Measurements from ENCODE around the gene PDSS2.

PDSS2 gene

GRCh38 chr6:107125771-107126170 lies 333.6 kb downstream of the PDSS2 start:
- Histone ChIP-seq H3K4me3 (ENCODE audit: control insufficient read depth in 1 of 7, extremely low read depth in 1 of 7, insufficient read depth in 4 of 7, low read depth in 2 of 7, low read length in 6 of 7) (no peak overlapping the region), H3K27me3 (replicated peaks in 2 of 5; ENCODE audit: control insufficient read depth in 4 of 5, insufficient read depth in 5 of 5, low read length in 4 of 5) (no peaks in the 10 kb centered on the region), H3K36me3 (ENCODE audit: control insufficient read depth in 4 of 4, insufficient read depth in 4 of 4, low read length in 3 of 4) (no peaks in the 10 kb centered on the region), H3K27ac (ENCODE audit: insufficient read depth in 1 of 2, low read depth in 1 of 2, low read length in 2 of 2, poor library complexity in 1 of 2, severe bottlenecking in 2 of 2) (no peak overlapping the region), H3K9me3 (ENCODE audit: control extremely low read depth in 1 of 5, control insufficient read depth in 4 of 5, insufficient read depth in 2 of 5, low read depth in 1 of 5, low read length in 4 of 5) (no peaks in the 10 kb centered on the region), H3K4me1 (ENCODE audit: control extremely low read depth in 1 of 4, control insufficient read depth in 4 of 4, insufficient read depth in 4 of 4, low read length in 3 of 4) (peaks cover 0 to 7% (median 0%) of the 10 kb centered on the region in 4 experiments)
- DNase-seq, result no peak
- 97% methylated on average over 4 of the region's 5 CpGs for WGBS (ENCODE audit: insufficient coverage)
- ChIA-PET POLR2A (no interaction called here), CTCF (interaction anchor here (0.7 kb wide), 1 partner anchor 79 kb away, joined by 3 read pairs; no protein-coding TSS in a partner anchor)

DNA sequence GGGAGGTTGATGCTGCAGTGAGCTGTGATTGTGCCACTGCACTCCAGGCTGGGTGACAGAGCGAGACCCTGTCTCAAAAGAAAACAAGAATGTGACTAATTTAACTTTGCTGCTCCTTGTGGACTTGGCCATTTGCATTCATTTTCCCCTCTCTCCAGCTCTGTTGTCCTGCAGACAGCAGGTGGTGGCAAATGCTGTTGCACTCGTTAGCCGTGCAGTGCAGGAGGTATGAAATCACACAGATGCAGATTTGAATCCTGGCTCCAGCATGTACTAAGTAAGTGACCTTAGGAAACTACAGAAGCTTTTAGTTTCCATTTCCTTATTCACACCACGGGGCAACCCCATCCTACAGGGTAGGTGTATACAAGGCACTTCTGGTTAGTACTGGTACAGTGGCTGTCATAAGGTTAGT lies 334.4 kb downstream of the PDSS2 start:
- H3K36me3 ChIP-seq (ENCODE audit: control insufficient read depth in 4 of 4, insufficient read depth in 4 of 4, low read length in 3 of 4), result no peaks in the 10 kb centered on the region
- POLR2A ChIA-PET, result interaction anchor here (0.7 kb wide), 1 partner anchor 433 kb away, joined by 4 read pairs; no protein-coding TSS in a partner anchor
- WGBS (ENCODE audit: insufficient coverage), result 96% methylated on average over 3 of the region's 4 CpGs
- no peaks in the 10 kb centered on the region for H3K27me3 ChIP-seq (replicated peaks in 2 of 5; ENCODE audit: control insufficient read depth in 4 of 5, insufficient read depth in 5 of 5, low read length in 4 of 5)
- no peak overlapping the region for H3K4me3 ChIP-seq (ENCODE audit: control insufficient read depth in 1 of 7, extremely low read depth in 1 of 7, insufficient read depth in 4 of 7, low read depth in 2 of 7, low read length in 6 of 7)
- no peak overlapping the region for H3K27ac ChIP-seq (ENCODE audit: insufficient read depth in 1 of 2, low read depth in 1 of 2, low read length in 2 of 2, poor library complexity in 1 of 2, severe bottlenecking in 2 of 2)
- DNase-seq, result no peak
- peaks cover 0 to 7% (median 0%) of the 10 kb centered on the region in 4 experiments for H3K4me1 ChIP-seq (ENCODE audit: control extremely low read depth in 1 of 4, control insufficient read depth in 4 of 4, insufficient read depth in 4 of 4, low read length in 3 of 4)
- CTCF ChIA-PET, result no interaction called here
- no peaks in the 10 kb centered on the region for H3K9me3 ChIP-seq (ENCODE audit: control extremely low read depth in 1 of 5, control insufficient read depth in 4 of 5, insufficient read depth in 2 of 5, low read depth in 1 of 5, low read length in 4 of 5)

- Histone ChIP-seq H3K4me3 (ENCODE audit: control insufficient read depth in 1 of 7, extremely low read depth in 1 of 7, insufficient read depth in 4 of 7, low read depth in 2 of 7, low read length in 6 of 7) (no peak overlapping the region), H3K27ac (ENCODE audit: insufficient read depth in 1 of 2, low read depth in 1 of 2, low read length in 2 of 2, poor library complexity in 1 of 2, severe bottlenecking in 2 of 2) (no peak overlapping the region), H3K9me3 (ENCODE audit: control extremely low read depth in 1 of 5, control insufficient read depth in 4 of 5, insufficient read depth in 2 of 5, low read depth in 1 of 5, low read length in 4 of 5) (no peaks in the 10 kb centered on the region), H3K36me3 (ENCODE audit: control insufficient read depth in 4 of 4, insufficient read depth in 4 of 4, low read length in 3 of 4) (no peaks in the 10 kb centered on the region), H3K4me1 (ENCODE audit: control extremely low read depth in 1 of 4, control insufficient read depth in 4 of 4, insufficient read depth in 4 of 4, low read length in 3 of 4) (peaks cover 0 to 7% (median 1%) of the 10 kb centered on the region in 4 experiments), H3K27me3 (replicated peaks in 2 of 5; ENCODE audit: control insufficient read depth in 4 of 5, insufficient read depth in 5 of 5, low read length in 4 of 5) (peaks cover 0 to 5% (median 0%) of the 10 kb centered on the region in 5 experiments)
- ChIA-PET CTCF (no interaction called here), POLR2A (no interaction called here)
- no CpG with 5 or more reads among the region's 6 CpGs for WGBS (ENCODE audit: insufficient coverage)
- DNase-seq, result no peak
Measured at GRCh38 chr6:107123501-107123900, 335.9 kb downstream of the PDSS2 start.

- 91% methylated on average over 3 of the region's 4 CpGs for WGBS (ENCODE audit: insufficient coverage)
- DNase-seq, result no peak
- peaks cover 0 to 7% (median 1%) of the 10 kb centered on the region in 4 experiments for H3K4me1 ChIP-seq (ENCODE audit: control extremely low read depth in 1 of 4, control insufficient read depth in 4 of 4, insufficient read depth in 4 of 4, low read length in 3 of 4)
- CTCF ChIA-PET, result no interaction called here
- no peak overlapping the region for H3K4me3 ChIP-seq (ENCODE audit: control insufficient read depth in 1 of 7, extremely low read depth in 1 of 7, insufficient read depth in 4 of 7, low read depth in 2 of 7, low read length in 6 of 7)
- POLR2A ChIA-PET, result no interaction called here
- H3K36me3 ChIP-seq (ENCODE audit: control insufficient read depth in 4 of 4, insufficient read depth in 4 of 4, low read length in 3 of 4), result no peaks in the 10 kb centered on the region
- peaks cover 0 to 11% (median under 1%) of the 10 kb centered on the region in 5 experiments for H3K27me3 ChIP-seq (replicated peaks in 2 of 5; ENCODE audit: control insufficient read depth in 4 of 5, insufficient read depth in 5 of 5, low read length in 4 of 5)
- H3K9me3 ChIP-seq (ENCODE audit: control extremely low read depth in 1 of 5, control insufficient read depth in 4 of 5, insufficient read depth in 2 of 5, low read depth in 1 of 5, low read length in 4 of 5), result no peaks in the 10 kb centered on the region
- H3K27ac ChIP-seq (ENCODE audit: insufficient read depth in 1 of 2, low read depth in 1 of 2, low read length in 2 of 2, poor library complexity in 1 of 2, severe bottlenecking in 2 of 2), result no peak overlapping the region
Measured at GRCh38 chr6:107122748-107123147, 336.6 kb downstream of the PDSS2 start.

DNA sequence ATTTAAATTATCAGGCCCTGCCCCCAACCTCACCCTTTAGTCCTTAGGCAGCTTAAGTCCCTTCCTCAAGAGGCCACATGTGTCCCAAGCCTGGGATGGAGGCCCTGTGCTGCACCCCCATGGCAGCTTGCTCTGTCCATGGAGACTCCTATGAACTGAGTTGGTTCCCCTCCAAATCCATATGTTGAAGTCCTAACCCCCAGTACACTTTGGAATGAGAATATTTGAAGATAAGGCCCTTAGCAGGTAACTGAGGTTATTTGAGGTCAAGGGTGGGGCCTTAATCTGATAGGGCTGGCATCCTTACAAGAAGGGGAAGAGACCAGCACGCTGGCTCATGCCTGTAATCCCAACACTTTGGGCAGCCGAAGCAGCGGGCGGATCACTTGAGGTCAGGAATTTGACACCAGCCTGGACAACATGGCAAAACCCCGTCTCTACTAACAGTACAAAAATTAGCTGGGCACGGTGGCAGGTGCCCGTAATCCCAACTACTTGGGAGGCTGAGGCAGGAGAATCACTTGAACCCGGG lies 337.3 kb downstream of the PDSS2 start:
- H3K4me3 ChIP-seq (ENCODE audit: control insufficient read depth in 1 of 7, extremely low read depth in 1 of 7, insufficient read depth in 4 of 7, low read depth in 2 of 7, low read length in 6 of 7), result no peak overlapping the region
- peaks cover 0 to 10% (median 1%) of the 10 kb centered on the region in 4 experiments for H3K4me1 ChIP-seq (ENCODE audit: control extremely low read depth in 1 of 4, control insufficient read depth in 4 of 4, insufficient read depth in 4 of 4, low read length in 3 of 4)
- peaks cover 0 to 17% (median 4%) of the 10 kb centered on the region in 5 experiments for H3K27me3 ChIP-seq (replicated peaks in 2 of 5; ENCODE audit: control insufficient read depth in 4 of 5, insufficient read depth in 5 of 5, low read length in 4 of 5)
- no peaks in the 10 kb centered on the region for H3K36me3 ChIP-seq (ENCODE audit: control insufficient read depth in 4 of 4, insufficient read depth in 4 of 4, low read length in 3 of 4)
- ChIA-PET CTCF (no interaction called here), POLR2A (interaction anchor here (0.6 kb wide), 2 partner anchors 160 to 338 kb away, joined by 3 read pairs; partner anchors contain the start of gene PDSS2)
- DNase-seq, result no peak
- H3K27ac ChIP-seq (ENCODE audit: insufficient read depth in 1 of 2, low read depth in 1 of 2, low read length in 2 of 2, poor library complexity in 1 of 2, severe bottlenecking in 2 of 2), result no peak overlapping the region
- no peaks in the 10 kb centered on the region for H3K9me3 ChIP-seq (ENCODE audit: control extremely low read depth in 1 of 5, control insufficient read depth in 4 of 5, insufficient read depth in 2 of 5, low read depth in 1 of 5, low read length in 4 of 5)
- WGBS (ENCODE audit: insufficient coverage), result 90% methylated on average over 5 of the region's 8 CpGs

- WGBS (ENCODE audit: insufficient coverage), result 100% methylated on average over 2 of the region's 6 CpGs
- H3K4me3 ChIP-seq (ENCODE audit: control insufficient read depth in 1 of 7, extremely low read depth in 1 of 7, insufficient read depth in 4 of 7, low read depth in 2 of 7, low read length in 6 of 7), result no peak overlapping the region
- DNase-seq, result no peak
- peaks cover 1 to 18% (median 5%) of the 10 kb centered on the region in 4 experiments for H3K4me1 ChIP-seq (ENCODE audit: control extremely low read depth in 1 of 4, control insufficient read depth in 4 of 4, insufficient read depth in 4 of 4, low read length in 3 of 4)
- CTCF ChIA-PET, result no interaction called here
- H3K36me3 ChIP-seq (ENCODE audit: control insufficient read depth in 4 of 4, insufficient read depth in 4 of 4, low read length in 3 of 4), result no peaks in the 10 kb centered on the region
- POLR2A ChIA-PET, result interaction anchor here (0.6 kb wide), 1 partner anchor 159 kb away, joined by 3 read pairs; no protein-coding TSS in a partner anchor
- H3K27me3 ChIP-seq (replicated peaks in 2 of 5; ENCODE audit: control insufficient read depth in 4 of 5, insufficient read depth in 5 of 5, low read length in 4 of 5), result peaks cover 0 to 22% (median 8%) of the 10 kb centered on the region in 5 experiments
- H3K9me3 ChIP-seq (ENCODE audit: control extremely low read depth in 1 of 5, control insufficient read depth in 4 of 5, insufficient read depth in 2 of 5, low read depth in 1 of 5, low read length in 4 of 5), result no peaks in the 10 kb centered on the region
- no peak overlapping the region for H3K27ac ChIP-seq (ENCODE audit: insufficient read depth in 1 of 2, low read depth in 1 of 2, low read length in 2 of 2, poor library complexity in 1 of 2, severe bottlenecking in 2 of 2)
Measured at GRCh38 chr6:107121266-107121665, 338.1 kb downstream of the PDSS2 start.

DNA sequence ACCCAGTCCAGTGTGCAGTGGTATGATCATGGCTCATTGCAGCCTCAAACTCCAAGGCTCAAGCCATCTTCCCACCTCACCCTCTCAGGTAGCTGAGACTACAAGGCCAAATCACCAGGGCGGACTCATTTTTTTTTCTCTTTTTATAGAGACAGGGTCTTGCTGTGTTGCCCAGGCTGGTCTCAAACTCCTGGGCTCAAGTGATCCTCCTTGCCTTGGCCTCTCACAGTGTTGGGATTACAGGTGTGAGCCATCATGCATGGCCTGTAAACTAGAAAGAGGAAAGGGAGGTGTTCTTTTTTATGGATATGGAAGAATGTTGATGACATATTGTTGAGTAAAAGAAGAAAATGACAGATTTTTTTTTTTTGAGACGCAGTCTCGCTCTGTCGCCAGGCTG lies 339.0 kb downstream of the PDSS2 start:
- Histone ChIP-seq H3K27me3 (replicated peaks in 2 of 5; ENCODE audit: control insufficient read depth in 4 of 5, insufficient read depth in 5 of 5, low read length in 4 of 5) (peaks cover 0 to 28% (median 8%) of the 10 kb centered on the region in 5 experiments), H3K9me3 (ENCODE audit: control extremely low read depth in 1 of 5, control insufficient read depth in 4 of 5, insufficient read depth in 2 of 5, low read depth in 1 of 5, low read length in 4 of 5) (no peaks in the 10 kb centered on the region), H3K4me3 (ENCODE audit: control insufficient read depth in 1 of 7, extremely low read depth in 1 of 7, insufficient read depth in 4 of 7, low read depth in 2 of 7, low read length in 6 of 7) (no peak overlapping the region), H3K4me1 (ENCODE audit: control extremely low read depth in 1 of 4, control insufficient read depth in 4 of 4, insufficient read depth in 4 of 4, low read length in 3 of 4) (peaks cover 3 to 26% (median 14%) of the 10 kb centered on the region in 4 experiments), H3K27ac (ENCODE audit: insufficient read depth in 1 of 2, low read depth in 1 of 2, low read length in 2 of 2, poor library complexity in 1 of 2, severe bottlenecking in 2 of 2) (no peak overlapping the region), H3K36me3 (ENCODE audit: control insufficient read depth in 4 of 4, insufficient read depth in 4 of 4, low read length in 3 of 4) (no peaks in the 10 kb centered on the region)
- ChIA-PET CTCF (interaction anchor here (0.6 to 1.5 kb wide), 3 partner anchors 12 to 460 kb away, joined by 3 to 4 read pairs (median 4); no protein-coding TSS in a partner anchor), POLR2A (no interaction called here)
- DNase-seq, result no peak
- WGBS (ENCODE audit: insufficient coverage), result 100% methylated on average over 3 of the region's 4 CpGs

Measured in common myeloid progenitor, CD34-positive (primary cell).